Measurements from ENCODE around the gene RECQL5. TPM values are rescaled to one million over a fixed set of nuclear protein-coding genes. Genes with fewer than 3 reads are reported as not detected.

Gene RECQL5
- polyA plus RNA-seq, 1 of the 3 experiments (the other 2 are of a cell fraction), result 25.3 TPM

- WGBS (ENCODE audit: low lambda C conversion rate), result over 99% methylated on average over 6 of the region's 6 CpGs
- DNase-seq, result no peak
- Histone ChIP-seq H3K9ac (no peak overlapping the region), H3K9me3 (no peaks in the 10 kb centered on the region), H3K9me2 (no peaks in the 10 kb centered on the region), H3K4me1 (ENCODE audit: control insufficient read depth in 1 of 2, insufficient read depth in 2 of 2, low read depth in 1 of 2, low read length in 1 of 2) (no peaks in the 10 kb centered on the region; a peak in 1 of 4 replicates), H3K27me3 (ENCODE audit: insufficient read depth) (no peaks in the 10 kb centered on the region), H2AFZ (ENCODE audit: low read depth) (no peak overlapping the region), H3F3A (replicated peaks; ENCODE audit: insufficient read depth) (peaks cover 9% of the 10 kb centered on the region), H3K4me2 (no peak overlapping the region), H4K20me1 (ENCODE audit: insufficient read depth) (no peaks in the 10 kb centered on the region), H3K4me3 (ENCODE audit: low read depth in 2 of 2, low read length in 1 of 2) (no peak overlapping the region), H3K27ac (ENCODE audit: low read depth in 2 of 2, low read length in 1 of 2) (no peak overlapping the region), H3K36me3 (replicated peaks in 1 of 2; ENCODE audit: control insufficient read depth in 1 of 2, insufficient read depth in 2 of 2, low read length in 1 of 2) (peaks cover 33 to 42% of the 10 kb centered on the region in 2 experiments), H3K79me2 (ENCODE audit: insufficient read depth) (no peaks in the 10 kb centered on the region)
- CTCF ChIA-PET, result interaction anchor here (0.6 to 31.7 kb wide), 7 partner anchors 8 to 162 kb away, joined by 3 to 1189 read pairs (median 4); partner anchors contain the start of gene SMIM5
- POLR2A ChIA-PET, result no interaction called here
- TF ChIP-seq EZH2phosphoT487 (IDR thresholded peaks at IDR 0.05; ENCODE audit: borderline replicate concordance, low read depth), result no peak
- no peak for TF ChIP-seq FOXM1 (IDR thresholded peaks at IDR 0.05; ENCODE audit: low read depth)
- TF ChIP-seq TCF12 (IDR thresholded peaks at IDR 0.05), result no peak
- no peak for TF ChIP-seq GABPA (IDR thresholded peaks at IDR 0.05; ENCODE audit: low read depth)
- no peak for TF ChIP-seq TEAD4 (IDR thresholded peaks at IDR 0.05; ENCODE audit: borderline replicate concordance, insufficient read depth)
- TF ChIP-seq PBX3 (IDR thresholded peaks at IDR 0.05), result no peak
- TF ChIP-seq EP300 (IDR thresholded peaks at IDR 0.05; ENCODE audit: borderline replicate concordance in 1 of 2, low read depth in 1 of 2, low read length in 1 of 2), result no peak
- TF ChIP-seq MEF2A (IDR thresholded peaks at IDR 0.05; ENCODE audit: borderline replicate concordance, low read depth), result no peak
- TF ChIP-seq REST (IDR thresholded peaks at IDR 0.05; ENCODE audit: low read depth, low read length), result no peak
- TF ChIP-seq FOSL2 (IDR thresholded peaks at IDR 0.05; ENCODE audit: borderline replicate concordance, low read depth), result no peak
- TF ChIP-seq RXRA (IDR thresholded peaks at IDR 0.05; ENCODE audit: borderline replicate concordance, low read depth), result no peak
- no peak for TF ChIP-seq NFIC (IDR thresholded peaks at IDR 0.05; ENCODE audit: borderline replicate concordance)
- TF ChIP-seq ZBTB33 (IDR thresholded peaks at IDR 0.05; ENCODE audit: borderline replicate concordance, low read depth), result no peak
Observed at GRCh38 chr17:75649687-75650086, 17.3 kb downstream of the RECQL5 start.
